ENCODE results near the gene CCDC154. TPM values are rescaled to one million over a fixed set of nuclear protein-coding genes. Genes with fewer than 3 reads are reported as not detected.

CCDC154 gene, protein sequence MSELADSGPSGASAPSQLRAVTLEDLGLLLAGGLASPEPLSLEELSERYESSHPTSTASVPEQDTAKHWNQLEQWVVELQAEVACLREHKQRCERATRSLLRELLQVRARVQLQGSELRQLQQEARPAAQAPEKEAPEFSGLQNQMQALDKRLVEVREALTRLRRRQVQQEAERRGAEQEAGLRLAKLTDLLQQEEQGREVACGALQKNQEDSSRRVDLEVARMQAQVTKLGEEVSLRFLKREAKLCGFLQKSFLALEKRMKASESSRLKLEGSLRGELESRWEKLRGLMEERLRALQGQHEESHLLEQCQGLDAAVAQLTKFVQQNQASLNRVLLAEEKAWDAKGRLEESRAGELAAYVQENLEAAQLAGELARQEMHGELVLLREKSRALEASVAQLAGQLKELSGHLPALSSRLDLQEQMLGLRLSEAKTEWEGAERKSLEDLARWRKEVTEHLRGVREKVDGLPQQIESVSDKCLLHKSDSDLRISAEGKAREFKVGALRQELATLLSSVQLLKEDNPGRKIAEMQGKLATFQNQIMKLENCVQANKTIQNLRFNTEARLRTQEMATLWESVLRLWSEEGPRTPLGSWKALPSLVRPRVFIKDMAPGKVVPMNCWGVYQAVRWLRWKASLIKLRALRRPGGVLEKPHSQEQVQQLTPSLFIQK
- total RNA-seq (2012; rRNA removed) = under 0.01 TPM in 1 of 2 replicates, not detected in the other
- 0.09 TPM in 1 of 2 replicates, not detected in the other for polyA plus RNA-seq (2012; rRNA removed)
- polyA plus RNA-seq (2012; cell fraction: cytosol; rRNA removed) = 0.08 and 0.14 TPM in 2 replicates
- polyA plus RNA-seq (2012; cell fraction: nucleus; rRNA removed; ENCODE audit: low replicate concordance) = 0.56 and 1.3 TPM in 2 replicates
- Bru-seq, nascent RNA = percentile 26 among the genes with signal in this experiment
- percentile 36 among the genes with signal in this experiment for BruChase-seq, experiment 1, labeled RNA remaining after a 6-hour chase
- percentile 37 among the genes with signal in this experiment for BruChase-seq, experiment 2, labeled RNA remaining after a 2-hour chase
- long read RNA-seq, partial matches to known transcripts = 0 of 1 reads
- long read RNA-seq, other reads (novel, unspliced or antisense) = 1 of 1 reads

- no peak within 1 kb of the TSS for H3K4ac ChIP-seq (ENCODE audit: low read depth, low read length)
- no peak within 1 kb of the TSS for H2AFZ ChIP-seq (replicated peaks; ENCODE audit: low read length, poor library complexity)
- H3K27ac ChIP-seq (ENCODE audit: insufficient read depth, low read length) = no peak within 1 kb of the TSS
- H4K8ac ChIP-seq (ENCODE audit: low read depth in 2 of 2, low read length in 2 of 2) = no peak within 1 kb of the TSS
- ChIA-PET POLR2A (ENCODE audit: unreplicated experiment) (interaction anchor here (0.6 to 1.0 kb wide), 2 partner anchors 24 to 64 kb away, joined by 4 to 7 read pairs; partner anchors contain the start of gene UQCC4), CTCF (no interaction called here)
- no peaks in the 10 kb centered on the region for H3K4me1 ChIP-seq (ENCODE audit: control insufficient read depth, insufficient read depth, low read length)
- H4K91ac ChIP-seq (ENCODE audit: insufficient read depth, low read depth, low read length) = no peak within 1 kb of the TSS
- H3K23ac ChIP-seq (ENCODE audit: low read depth, low read length) = no peak within 1 kb of the TSS
- 75% methylated on average over 11 of the region's 27 CpGs; no CpG with 5 or more reads in 1 of the 2 experiments for WGBS, 2 experiments (ENCODE audit: extremely low coverage in 2 of 2, insufficient read length in 1 of 2)
- no peaks in the 10 kb centered on the region for H3K79me1 ChIP-seq (ENCODE audit: low read depth in 1 of 2, low read length in 2 of 2)
- no peaks in the 10 kb centered on the region for H3K27me3 ChIP-seq (ENCODE audit: control insufficient read depth, insufficient read depth, low read length)
- no peak within 1 kb of the TSS for H2BK20ac ChIP-seq (ENCODE audit: low read depth, low read length)
- no peaks in the 10 kb centered on the region for H3K9me1 ChIP-seq (ENCODE audit: insufficient read depth, low read length)
- DNase-seq = no peak
- H2AK5ac ChIP-seq (ENCODE audit: low read depth, low read length) = no peak within 1 kb of the TSS
- in situ Hi-C loops (cut with MboI; ENCODE audit: low sequenced_read_pairs) = no loop called here
- H2BK15ac ChIP-seq (ENCODE audit: low read depth, low read length) = no peak within 1 kb of the TSS
- dilution Hi-C loops (cut with HindIII; ENCODE audit: low sequenced_read_pairs, unreplicated experiment) = no loop called here
- H3K4me3 ChIP-seq (ENCODE audit: insufficient read depth, low read depth, low read length) = no peak within 1 kb of the TSS
- H2BK120ac ChIP-seq (ENCODE audit: low read depth, low read length) = no peak within 1 kb of the TSS
- no TSS peak for BruUV-seq (replicated peaks)
- H4K5ac ChIP-seq (ENCODE audit: low read depth, low read length) = no peak within 1 kb of the TSS
- H3K9me3 ChIP-seq (ENCODE audit: control insufficient read depth, insufficient read depth, low read length) = no peaks in the 10 kb centered on the region
- H3K36me3 ChIP-seq (ENCODE audit: control insufficient read depth, insufficient read depth, low read length) = peaks cover 16% of the 10 kb centered on the region; the same call in 1 of the 2 replicates
- no peaks in the 10 kb centered on the region for H4K20me1 ChIP-seq (ENCODE audit: insufficient read depth, low read length)
- H2BK5ac ChIP-seq (ENCODE audit: low read depth, low read length, poor library complexity, severe bottlenecking) = no peak within 1 kb of the TSS
- no peak; the same call in 1 of the 2 replicates for ATAC-seq (ENCODE audit: low read depth)
- H3K18ac ChIP-seq (ENCODE audit: low read depth, low read length) = no peak within 1 kb of the TSS
- no peak within 1 kb of the TSS for H3K9ac ChIP-seq (ENCODE audit: low read depth, low read length)
- peak within 1 kb of the TSS; percentile 37 for H2AK9ac ChIP-seq (replicated peaks; ENCODE audit: low read depth, low read length, poor library complexity)
- no peak within 1 kb of the TSS for H3K14ac ChIP-seq (replicated peaks; ENCODE audit: low read depth, low read length)
- H3K56ac ChIP-seq (ENCODE audit: extremely low read depth, insufficient read depth, low read length) = no peak within 1 kb of the TSS
- no peak within 1 kb of the TSS for H3K4me2 ChIP-seq (ENCODE audit: low read depth, low read length)
- intact Hi-C loops (cut with micrococcal nuclease) = no loop called here
- TF ChIP-seq USF2 (IDR thresholded peaks at IDR 0.05; ENCODE audit: low read depth, low read length) = no peak
- TF ChIP-seq MAFK (IDR thresholded peaks at IDR 0.05; ENCODE audit: low read depth, low read length) = no peak
- no peak for TF ChIP-seq MXI1 (IDR thresholded peaks at IDR 0.05; ENCODE audit: borderline replicate concordance, low read depth, low read length)
- no peak for TF ChIP-seq POLR2A (IDR thresholded peaks at IDR 0.05; ENCODE audit: low read depth, low read length)
- TF ChIP-seq, protein P1, sequence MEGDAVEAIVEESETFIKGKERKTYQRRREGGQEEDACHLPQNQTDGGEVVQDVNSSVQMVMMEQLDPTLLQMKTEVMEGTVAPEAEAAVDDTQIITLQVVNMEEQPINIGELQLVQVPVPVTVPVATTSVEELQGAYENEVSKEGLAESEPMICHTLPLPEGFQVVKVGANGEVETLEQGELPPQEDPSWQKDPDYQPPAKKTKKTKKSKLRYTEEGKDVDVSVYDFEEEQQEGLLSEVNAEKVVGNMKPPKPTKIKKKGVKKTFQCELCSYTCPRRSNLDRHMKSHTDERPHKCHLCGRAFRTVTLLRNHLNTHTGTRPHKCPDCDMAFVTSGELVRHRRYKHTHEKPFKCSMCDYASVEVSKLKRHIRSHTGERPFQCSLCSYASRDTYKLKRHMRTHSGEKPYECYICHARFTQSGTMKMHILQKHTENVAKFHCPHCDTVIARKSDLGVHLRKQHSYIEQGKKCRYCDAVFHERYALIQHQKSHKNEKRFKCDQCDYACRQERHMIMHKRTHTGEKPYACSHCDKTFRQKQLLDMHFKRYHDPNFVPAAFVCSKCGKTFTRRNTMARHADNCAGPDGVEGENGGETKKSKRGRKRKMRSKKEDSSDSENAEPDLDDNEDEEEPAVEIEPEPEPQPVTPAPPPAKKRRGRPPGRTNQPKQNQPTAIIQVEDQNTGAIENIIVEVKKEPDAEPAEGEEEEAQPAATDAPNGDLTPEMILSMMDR (conservative IDR thresholded peaks at IDR 0.05; ENCODE audit: low read depth, low read length) = no peak
- TF ChIP-seq MAZ (IDR thresholded peaks at IDR 0.05; ENCODE audit: borderline replicate concordance, low read depth, low read length) = no peak
- no peak for TF ChIP-seq BHLHE40 (IDR thresholded peaks at IDR 0.05; ENCODE audit: low read depth, low read length)
- no peak for TF ChIP-seq SMC3 (IDR thresholded peaks at IDR 0.05; ENCODE audit: low read depth, low read length)
- TF ChIP-seq, protein P2, sequence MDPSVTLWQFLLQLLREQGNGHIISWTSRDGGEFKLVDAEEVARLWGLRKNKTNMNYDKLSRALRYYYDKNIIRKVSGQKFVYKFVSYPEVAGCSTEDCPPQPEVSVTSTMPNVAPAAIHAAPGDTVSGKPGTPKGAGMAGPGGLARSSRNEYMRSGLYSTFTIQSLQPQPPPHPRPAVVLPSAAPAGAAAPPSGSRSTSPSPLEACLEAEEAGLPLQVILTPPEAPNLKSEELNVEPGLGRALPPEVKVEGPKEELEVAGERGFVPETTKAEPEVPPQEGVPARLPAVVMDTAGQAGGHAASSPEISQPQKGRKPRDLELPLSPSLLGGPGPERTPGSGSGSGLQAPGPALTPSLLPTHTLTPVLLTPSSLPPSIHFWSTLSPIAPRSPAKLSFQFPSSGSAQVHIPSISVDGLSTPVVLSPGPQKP (IDR thresholded peaks at IDR 0.05; ENCODE audit: borderline replicate concordance, low read depth, low read length) = no peak
Measured at GRCh38 chr16:1443980-1444729, at the start of gene CCDC154. CCDC154 (minus strand) TSS chr16:1444556; CDS start chr16:1444322, 234 bp downstream.

Data from IMR-90 (cell line).